ENCODE data around the gene PLPPR5.

GRCh38 chr1:98910827-98911226 is 93.8 kb downstream of the PLPPR5 start:
- no peak for TF ChIP-seq CTCF (IDR thresholded peaks at IDR 0.05; ENCODE audit: low read length)
- no peak for TF ChIP-seq EZH2phosphoT487 (IDR thresholded peaks at IDR 0.05; ENCODE audit: low read length)
- TF ChIP-seq EZH2 (optimal IDR thresholded peaks at IDR 0.05; ENCODE audit: low read depth, low read length) = no peak
